Duodenal mucosa (tissue), 2 donors: Measurements from ENCODE around the gene UBA6.

Source experiments
- H3K27ac ChIP-seq: one replicate; pipeline ENCODE4 v1.7.0; 2013; ENCODE audit warnings: low read depth, low read length
- H3K27me3 ChIP-seq, 2 donors: one replicate each; pipeline ENCODE4 v1.7.0; 2013; ENCODE audit warnings: low read length in 2 of 2, control low read depth in 1 of 2; ENCODE audit not compliant: insufficient read depth in 2 of 2, control insufficient read depth in 1 of 2
- H3K36me3 ChIP-seq, 2 donors: one replicate each; pipeline ENCODE4 v1.7.0; 2013; ENCODE audit warnings: low read length in 2 of 2, control low read depth in 1 of 2; ENCODE audit not compliant: insufficient read depth in 2 of 2, control insufficient read depth in 1 of 2
- H3K4me1 ChIP-seq, 2 donors: one replicate each; pipeline ENCODE4 v1.7.0; 2013; ENCODE audit warnings: low read length in 2 of 2, control low read depth in 1 of 2; ENCODE audit not compliant: insufficient read depth in 2 of 2, control insufficient read depth in 1 of 2
- H3K4me3 ChIP-seq, 2 donors: one replicate each; pipeline ENCODE4 v1.7.0; 2013; ENCODE audit warnings: low read length in 2 of 2, low read depth in 1 of 2
- H3K9ac ChIP-seq, 2 donors: one replicate each; pipeline ENCODE4 v1.7.0; 2013; ENCODE audit warnings: low read length in 2 of 2, low read depth in 1 of 2
- H3K9me3 ChIP-seq, 2 donors: one replicate each; pipeline ENCODE4 v1.7.0; 2013; ENCODE audit warnings: low read length in 2 of 2, control low read depth in 1 of 2; ENCODE audit not compliant: control insufficient read depth in 1 of 2

UBA6 gene

GRCh38 chr4:67727124-67727850 lies 26.3 kb upstream of the UBA6 start:
- H3K9ac ChIP-seq, result no peak overlapping the region
- no peaks in the 10 kb centered on the region for H3K36me3 ChIP-seq
- peaks cover 0 to 6% of the 10 kb centered on the region in 2 donors for H3K9me3 ChIP-seq
- H3K4me1 ChIP-seq, result no peaks in the 10 kb centered on the region
- H3K27me3 ChIP-seq, result no peaks in the 10 kb centered on the region
- no peak overlapping the region for H3K4me3 ChIP-seq
- H3K27ac ChIP-seq, result no peak overlapping the region

- no peaks in the 10 kb centered on the region for H3K36me3 ChIP-seq
- H3K9ac ChIP-seq, result no peak overlapping the region
- no peak overlapping the region for H3K27ac ChIP-seq
- no peaks in the 10 kb centered on the region for H3K27me3 ChIP-seq
- H3K4me1 ChIP-seq, result no peaks in the 10 kb centered on the region
- H3K4me3 ChIP-seq, result no peak overlapping the region
- H3K9me3 ChIP-seq, result peaks cover 0 to 6% of the 10 kb centered on the region in 2 donors
These were observed 25.0 kb upstream of the UBA6 start for GRCh38 chr4:67725981-67726380.

- Histone ChIP-seq H3K4me1 (no peaks in the 10 kb centered on the region), H3K9me3 (peaks cover 0 to 6% of the 10 kb centered on the region in 2 donors), H3K27ac (no peak overlapping the region), H3K4me3 (no peak overlapping the region), H3K36me3 (peaks cover 5 to 6% of the 10 kb centered on the region in 2 donors), H3K27me3 (no peaks in the 10 kb centered on the region), H3K9ac (no peak overlapping the region)
These were observed 24.2 kb upstream of the UBA6 start for GRCh38 chr4:67725132-67725531.

GRCh38 chr4:67723949-67724348 lies 23.0 kb upstream of the UBA6 start:
- Histone ChIP-seq H3K9me3 (peaks cover 0 to 6% of the 10 kb centered on the region in 2 donors), H3K4me1 (no peaks in the 10 kb centered on the region), H3K27me3 (no peaks in the 10 kb centered on the region), H3K36me3 (peaks cover 5 to 6% of the 10 kb centered on the region in 2 donors), H3K27ac (no peak overlapping the region), H3K9ac (no peak overlapping the region), H3K4me3 (no peak overlapping the region)

GRCh38 chr4:67723341-67723740 lies 22.4 kb upstream of the UBA6 start:
- Histone ChIP-seq H3K4me3 (no peak overlapping the region), H3K9ac (no peak overlapping the region), H3K27me3 (no peaks in the 10 kb centered on the region), H3K27ac (no peak overlapping the region), H3K36me3 (peaks cover 5 to 6% of the 10 kb centered on the region in 2 donors), H3K4me1 (no peaks in the 10 kb centered on the region), H3K9me3 (peaks cover 0 to 6% of the 10 kb centered on the region in 2 donors)

- Histone ChIP-seq H3K9ac (no peak overlapping the region), H3K27me3 (no peaks in the 10 kb centered on the region), H3K4me3 (no peak overlapping the region), H3K4me1 (no peaks in the 10 kb centered on the region), H3K27ac (no peak overlapping the region), H3K9me3 (no peaks in the 10 kb centered on the region), H3K36me3 (peaks cover 5 to 6% of the 10 kb centered on the region in 2 donors)
These were observed 21.0 kb upstream of the UBA6 start for GRCh38 chr4:67721770-67722597.

- Histone ChIP-seq H3K9ac (no peak overlapping the region), H3K27me3 (no peaks in the 10 kb centered on the region), H3K4me3 (no peak overlapping the region), H3K27ac (no peak overlapping the region), H3K36me3 (peaks cover 5 to 9% of the 10 kb centered on the region in 2 donors), H3K4me1 (no peaks in the 10 kb centered on the region), H3K9me3 (no peaks in the 10 kb centered on the region)
These were observed 20.4 kb upstream of the UBA6 start for GRCh38 chr4:67721315-67721769.

GRCh38 chr4:67719953-67720617 lies 19.1 kb upstream of the UBA6 start:
- H3K27me3 ChIP-seq, result no peaks in the 10 kb centered on the region
- H3K27ac ChIP-seq, result no peak overlapping the region
- no peaks in the 10 kb centered on the region for H3K9me3 ChIP-seq
- peaks cover 5 to 9% of the 10 kb centered on the region in 2 donors for H3K36me3 ChIP-seq
- H3K4me1 ChIP-seq, result no peaks in the 10 kb centered on the region
- no peak overlapping the region for H3K9ac ChIP-seq
- H3K4me3 ChIP-seq, result no peak overlapping the region

GRCh38 chr4:67718848-67719247 lies 17.9 kb upstream of the UBA6 start:
- Histone ChIP-seq H3K27me3 (no peaks in the 10 kb centered on the region), H3K4me3 (no peak overlapping the region), H3K36me3 (peaks cover 5 to 9% of the 10 kb centered on the region in 2 donors), H3K27ac (no peak overlapping the region), H3K4me1 (no peaks in the 10 kb centered on the region), H3K9ac (no peak overlapping the region), H3K9me3 (no peaks in the 10 kb centered on the region)

- no peaks in the 10 kb centered on the region for H3K9me3 ChIP-seq
- H3K9ac ChIP-seq, result no peak overlapping the region
- peaks cover 0 to 3% of the 10 kb centered on the region in 2 donors for H3K4me1 ChIP-seq
- H3K27me3 ChIP-seq, result no peaks in the 10 kb centered on the region
- no peak overlapping the region for H3K4me3 ChIP-seq
- H3K36me3 ChIP-seq, result peaks cover 5 to 9% of the 10 kb centered on the region in 2 donors
- no peak overlapping the region for H3K27ac ChIP-seq
These were observed 16.6 kb upstream of the UBA6 start for GRCh38 chr4:67717586-67717985.
